Measurements from ENCODE around the gene DOCK2. TPM values are rescaled to one million over a fixed set of nuclear protein-coding genes. Genes with fewer than 3 reads are reported as not detected.

DOCK2 gene
- total and polyA plus RNA-seq, 2 donors from 2014 or later, result 1.0 to 42.0 TPM

GRCh38 chr5:169862391-169862811 is 225.3 kb downstream of the DOCK2 start:
- Histone ChIP-seq H3K36me3 (ENCODE audit: control insufficient read depth in 2 of 3, insufficient read depth in 3 of 3, low read length in 3 of 3) (no peaks in the 10 kb centered on the region), H3K4me1 (ENCODE audit: control insufficient read depth in 2 of 3, insufficient read depth in 2 of 3, low read depth in 1 of 3, low read length in 3 of 3) (no peaks in the 10 kb centered on the region), H3K27me3 (ENCODE audit: control insufficient read depth, insufficient read depth, low read length) (no peaks in the 10 kb centered on the region), H3K4me3 (ENCODE audit: low read length in 3 of 3) (no peak overlapping the region), H3K9ac (ENCODE audit: low read length in 3 of 3) (no peak overlapping the region), H3K9me3 (ENCODE audit: control insufficient read depth in 2 of 3, insufficient read depth in 1 of 3, low read length in 3 of 3) (no peaks in the 10 kb centered on the region), H3K27ac (ENCODE audit: low read depth in 2 of 2, low read length in 2 of 2) (no peak overlapping the region)
- no peak for DNase-seq
- intact Hi-C loops (cut with DNase I), result no loop called here
- FAIRE-seq, result no peak
- TF ChIP-seq CTCF (IDR thresholded peaks at IDR 0.05; ENCODE audit: borderline replicate concordance, extremely low read depth, insufficient read depth), result no peak

GRCh38 chr5:169864483-169864882 is 227.4 kb downstream of the DOCK2 start:
- FAIRE-seq (no peak), DNase-seq (no peak)
- H3K9ac ChIP-seq (ENCODE audit: low read length in 3 of 3), result no peak overlapping the region
- H3K4me3 ChIP-seq (ENCODE audit: low read length in 3 of 3), result no peak overlapping the region
- no peaks in the 10 kb centered on the region for H3K27me3 ChIP-seq (ENCODE audit: control insufficient read depth, insufficient read depth, low read length)
- intact Hi-C loops (cut with DNase I), result no loop called here
- no peak for TF ChIP-seq CTCF (IDR thresholded peaks at IDR 0.05; ENCODE audit: borderline replicate concordance, extremely low read depth, insufficient read depth)
- no peaks in the 10 kb centered on the region for H3K9me3 ChIP-seq (ENCODE audit: control insufficient read depth in 2 of 3, insufficient read depth in 1 of 3, low read length in 3 of 3)
- H3K27ac ChIP-seq (ENCODE audit: low read depth in 2 of 2, low read length in 2 of 2), result no peak overlapping the region
- H3K36me3 ChIP-seq (ENCODE audit: control insufficient read depth in 2 of 3, insufficient read depth in 3 of 3, low read length in 3 of 3), result no peaks in the 10 kb centered on the region
- H3K4me1 ChIP-seq (ENCODE audit: control insufficient read depth in 2 of 3, insufficient read depth in 2 of 3, low read depth in 1 of 3, low read length in 3 of 3), result no peaks in the 10 kb centered on the region

GRCh38 chr5:169867347-169867746 is 230.3 kb downstream of the DOCK2 start:
- Histone ChIP-seq H3K27me3 (ENCODE audit: control insufficient read depth, insufficient read depth, low read length) (no peaks in the 10 kb centered on the region), H3K9me3 (ENCODE audit: control insufficient read depth in 2 of 3, insufficient read depth in 1 of 3, low read length in 3 of 3) (no peaks in the 10 kb centered on the region), H3K4me3 (ENCODE audit: low read length in 3 of 3) (no peak overlapping the region), H3K36me3 (ENCODE audit: control insufficient read depth in 2 of 3, insufficient read depth in 3 of 3, low read length in 3 of 3) (no peaks in the 10 kb centered on the region), H3K27ac (ENCODE audit: low read depth in 2 of 2, low read length in 2 of 2) (no peak overlapping the region), H3K9ac (ENCODE audit: low read length in 3 of 3) (no peak overlapping the region), H3K4me1 (ENCODE audit: control insufficient read depth in 2 of 3, insufficient read depth in 2 of 3, low read depth in 1 of 3, low read length in 3 of 3) (no peaks in the 10 kb centered on the region)
- no peak for DNase-seq
- TF ChIP-seq CTCF (IDR thresholded peaks at IDR 0.05; ENCODE audit: borderline replicate concordance, extremely low read depth, insufficient read depth), result no peak
- FAIRE-seq, result no peak
- intact Hi-C loops (cut with DNase I), result no loop called here

GRCh38 chr5:169869066-169869465 is 232.0 kb downstream of the DOCK2 start:
- no peaks in the 10 kb centered on the region for H3K4me1 ChIP-seq (ENCODE audit: control insufficient read depth in 2 of 3, insufficient read depth in 2 of 3, low read depth in 1 of 3, low read length in 3 of 3)
- TF ChIP-seq CTCF (IDR thresholded peaks at IDR 0.05; ENCODE audit: borderline replicate concordance, extremely low read depth, insufficient read depth), result no peak
- no peak overlapping the region for H3K4me3 ChIP-seq (ENCODE audit: low read length in 3 of 3)
- H3K27me3 ChIP-seq (ENCODE audit: control insufficient read depth, insufficient read depth, low read length), result no peaks in the 10 kb centered on the region
- DNase-seq (no peak), FAIRE-seq (no peak)
- no peak overlapping the region for H3K9ac ChIP-seq (ENCODE audit: low read length in 3 of 3)
- no peak overlapping the region for H3K27ac ChIP-seq (ENCODE audit: low read depth in 2 of 2, low read length in 2 of 2)
- intact Hi-C loops (cut with DNase I), result no loop called here
- no peaks in the 10 kb centered on the region for H3K36me3 ChIP-seq (ENCODE audit: control insufficient read depth in 2 of 3, insufficient read depth in 3 of 3, low read length in 3 of 3)
- H3K9me3 ChIP-seq (ENCODE audit: control insufficient read depth in 2 of 3, insufficient read depth in 1 of 3, low read length in 3 of 3), result no peaks in the 10 kb centered on the region

All from kidney (tissue), 14 donors.